Caco-2 (cell line): ENCODE measurements around the gene CHPF2. TPM values are rescaled to one million over a fixed set of nuclear protein-coding genes. Genes with fewer than 3 reads are reported as not detected.

Source experiments
- BruUV-seq: library from RNA; stranded (reverse); fragments of 400-500 nt; replicated peaks from 2 replicates; lab custom pipeline; 2021; lab: Mats Ljungman, UMichigan
- CTCF ChIA-PET: fragments of 300-600 bp; sonication (Branson Sonifier 250); formaldehyde crosslinking; loops from one replicate; lab custom pipeline; 2022; ENCODE audit warnings: antibody characterized with exemption; lab: Charles Lee
- POLR2A ChIA-PET: fragments of 300-600 bp; sonication (Branson Sonifier 250); formaldehyde crosslinking; loops from one replicate; lab custom pipeline; 2022; ENCODE audit warnings: antibody characterized with exemption; lab: Charles Lee
- DNase-seq, 2 experiments: peaks; one replicate each; pipeline versions ENCODE4 v3.0.0 to v3.0.0-alpha.2; 2020 to 2022
- H3K27me3 ChIP-seq: replicated peaks from 2 replicates; pipeline ENCODE4 v1.6.0; 2011; ENCODE audit warnings: low read length; ENCODE audit not compliant: control insufficient read depth, insufficient read depth
- H3K36me3 ChIP-seq: 2 replicates; pipeline ENCODE4 v1.5.1; 2011; ENCODE audit warnings: low read length; ENCODE audit not compliant: control insufficient read depth, insufficient read depth
- H3K4me1 ChIP-seq: fragments of 250-450 bp; sonication (Bioruptor Pico); 2 replicates; pipeline ENCODE4 v1.5.1; 2020; ENCODE audit warnings: mild to moderate bottlenecking
- H3K4me3 ChIP-seq: 2 replicates; pipeline ENCODE4 v1.5.1; 2011; ENCODE audit warnings: low read depth, mild to moderate bottlenecking, control low read depth, low read length
- H3K9me3 ChIP-seq: fragments of 250-450 bp; sonication (Bioruptor Pico); 2 replicates; pipeline ENCODE4 v1.5.1; 2020; ENCODE audit warnings: mild to moderate bottlenecking, moderate library complexity
- H3K27ac Mint-ChIP-seq: one replicate; pipeline ENCODE4 v1.8.0; 2022; ENCODE audit warnings: mixed read lengths; ENCODE audit not compliant: unreplicated experiment
- H3K27me3 Mint-ChIP-seq: one replicate; pipeline ENCODE4 v1.8.0; 2022; ENCODE audit warnings: mixed read lengths; ENCODE audit not compliant: insufficient read depth, unreplicated experiment
- H3K36me3 Mint-ChIP-seq: one replicate; pipeline ENCODE4 v1.8.0; 2022; ENCODE audit warnings: mild to moderate bottlenecking, mixed read lengths; ENCODE audit not compliant: insufficient read depth, unreplicated experiment
- H3K4me1 Mint-ChIP-seq: one replicate; pipeline ENCODE4 v1.8.0; 2022; ENCODE audit warnings: low read depth, mixed read lengths; ENCODE audit not compliant: unreplicated experiment
- H3K4me3 Mint-ChIP-seq: one replicate; pipeline ENCODE4 v1.8.0; 2022; ENCODE audit warnings: mild to moderate bottlenecking, moderate library complexity, mixed read lengths; ENCODE audit not compliant: unreplicated experiment
- H3K9me3 Mint-ChIP-seq: one replicate; pipeline ENCODE4 v1.8.0; 2022; ENCODE audit warnings: mixed read lengths; ENCODE audit not compliant: unreplicated experiment
- intact Hi-C: fragments of 100-400 bp; cut with micrococcal nuclease; formaldehyde crosslinking; loops from one replicate; pipeline ENCODE4 v1.10.0; 2022; ENCODE audit not compliant: unreplicated experiment
- total RNA-seq: library from RNA; stranded (reverse); gene quantifications from 2 replicates; pipeline ENCODE4 v1.2.3, GENCODE V29; 2022
- TF ChIP-seq, protein P1 (sequence below), 2 experiments: fragments of 200-600 bp in 1 of 2; IDR thresholded peaks; 1 replicate in 1 of 2; 2 replicates in 1 of 2; pipeline versions ENCODE4 v1.5.1 to v1.8.0; 2011 to 2022; ENCODE audit warnings: antibody characterized with exemption in 1 of 2, control low read depth in 1 of 2, inconsistent platforms in 1 of 2, low read depth in 1 of 2, low read length in 1 of 2, mild to moderate bottlenecking in 1 of 2, moderate library complexity in 1 of 2; ENCODE audit not compliant: insufficient read depth in 1 of 2, severe bottlenecking in 1 of 2, unreplicated experiment in 1 of 2

CHPF2 gene
- total RNA-seq, 1 experiment from 2014 or later: 34.0 TPM

DNA sequence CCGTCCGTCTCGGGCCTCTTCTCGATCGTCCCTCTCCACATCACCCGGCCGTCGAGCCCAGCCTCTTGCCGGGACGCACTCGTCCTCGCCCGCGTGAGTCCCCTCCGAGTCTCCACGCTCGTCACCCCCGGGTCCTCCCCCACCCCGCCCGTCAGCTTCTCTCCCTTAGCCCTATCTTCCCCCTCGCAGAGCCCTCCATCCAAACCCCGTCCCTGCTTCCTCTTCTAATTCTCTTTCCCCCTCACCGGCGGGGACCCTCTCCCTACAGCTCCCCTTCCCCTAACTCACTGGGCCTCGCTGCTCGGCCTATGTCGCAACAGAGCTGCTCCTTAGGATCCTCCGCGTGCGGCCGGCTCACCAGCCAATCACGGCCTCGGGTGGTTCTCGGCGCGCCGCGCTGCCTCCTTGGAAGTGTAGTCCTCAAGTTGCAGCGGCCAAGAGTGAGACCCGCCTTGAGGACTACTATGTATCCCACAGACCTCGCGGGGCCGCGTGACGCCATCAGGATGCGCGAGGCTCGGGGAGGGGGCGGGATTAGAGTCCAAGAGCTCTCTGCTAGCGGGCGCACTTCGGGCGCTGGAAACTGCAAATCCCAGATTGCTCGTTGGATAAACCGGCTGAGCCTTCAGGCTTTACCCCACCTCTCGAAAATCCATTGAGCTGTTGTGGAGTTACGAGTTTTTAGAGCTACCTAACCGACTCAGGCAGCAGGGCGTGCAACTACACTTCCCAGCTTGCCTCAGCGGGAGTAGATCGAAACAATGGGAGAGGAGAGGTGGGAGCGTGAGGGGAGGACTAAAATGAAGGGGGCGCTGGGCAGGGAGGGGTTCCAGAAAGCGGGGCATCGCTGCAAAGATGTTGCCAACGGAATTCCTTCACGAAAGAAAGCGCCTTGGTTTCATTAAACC is 5.2 kb upstream of the CHPF2 start, which contains the start of gene ABCF2:
Gene ABCF2 (minus strand): TSS at position 331 of the 908 bp plus-strand sequence. CDS start 747 bp downstream, outside the sequence.
- peak within 1 kb of the TSS; percentile 81 for H3K4me3 ChIP-seq
- H3K4me1 Mint-ChIP-seq: peaks cover 21% of the 10 kb centered on the region
- no peaks in the 10 kb centered on the region for H3K9me3 Mint-ChIP-seq
- H3K4me3 Mint-ChIP-seq: peak within 1 kb of the TSS; percentile 88
- no peaks in the 10 kb centered on the region for H3K9me3 ChIP-seq
- DNase-seq: peak; percentile 98 to 99
- intact Hi-C loops: loop anchor here (1.0 kb wide), 4 partner anchors 17 to 199 kb away; partner anchors contain the start of genes ABCB8 and SMARCD3
- peaks cover 44% of the 10 kb centered on the region for H3K36me3 Mint-ChIP-seq
- ChIA-PET CTCF (interaction anchor here (0.6 to 3.0 kb wide), 11 partner anchors 10 to 608 kb away, joined by 3 to 22 read pairs (median 5); partner anchors contain the start of gene ABCB8), POLR2A (interaction anchor here (0.5 to 1.5 kb wide), 12 partner anchors 11 to 1774 kb away, joined by 3 to 10 read pairs (median 4); partner anchors contain the start of genes ABCB8 and NUB1)
- TF ChIP-seq, protein P1, sequence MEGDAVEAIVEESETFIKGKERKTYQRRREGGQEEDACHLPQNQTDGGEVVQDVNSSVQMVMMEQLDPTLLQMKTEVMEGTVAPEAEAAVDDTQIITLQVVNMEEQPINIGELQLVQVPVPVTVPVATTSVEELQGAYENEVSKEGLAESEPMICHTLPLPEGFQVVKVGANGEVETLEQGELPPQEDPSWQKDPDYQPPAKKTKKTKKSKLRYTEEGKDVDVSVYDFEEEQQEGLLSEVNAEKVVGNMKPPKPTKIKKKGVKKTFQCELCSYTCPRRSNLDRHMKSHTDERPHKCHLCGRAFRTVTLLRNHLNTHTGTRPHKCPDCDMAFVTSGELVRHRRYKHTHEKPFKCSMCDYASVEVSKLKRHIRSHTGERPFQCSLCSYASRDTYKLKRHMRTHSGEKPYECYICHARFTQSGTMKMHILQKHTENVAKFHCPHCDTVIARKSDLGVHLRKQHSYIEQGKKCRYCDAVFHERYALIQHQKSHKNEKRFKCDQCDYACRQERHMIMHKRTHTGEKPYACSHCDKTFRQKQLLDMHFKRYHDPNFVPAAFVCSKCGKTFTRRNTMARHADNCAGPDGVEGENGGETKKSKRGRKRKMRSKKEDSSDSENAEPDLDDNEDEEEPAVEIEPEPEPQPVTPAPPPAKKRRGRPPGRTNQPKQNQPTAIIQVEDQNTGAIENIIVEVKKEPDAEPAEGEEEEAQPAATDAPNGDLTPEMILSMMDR (IDR thresholded peaks at IDR 0.05; ENCODE audit: insufficient read depth in 1 of 2, low read depth in 1 of 2, low read length in 1 of 2, severe bottlenecking in 1 of 2, unreplicated experiment in 1 of 2): no peak
- peaks cover 15% of the 10 kb centered on the region for H3K4me1 ChIP-seq
- no peaks in the 10 kb centered on the region for H3K27me3 ChIP-seq
- H3K27ac Mint-ChIP-seq: peak within 1 kb of the TSS; percentile 82
- peaks cover 3% of the 10 kb centered on the region for H3K36me3 ChIP-seq
- no TSS peak for BruUV-seq
- H3K27me3 Mint-ChIP-seq: no peaks in the 10 kb centered on the region

DNA sequence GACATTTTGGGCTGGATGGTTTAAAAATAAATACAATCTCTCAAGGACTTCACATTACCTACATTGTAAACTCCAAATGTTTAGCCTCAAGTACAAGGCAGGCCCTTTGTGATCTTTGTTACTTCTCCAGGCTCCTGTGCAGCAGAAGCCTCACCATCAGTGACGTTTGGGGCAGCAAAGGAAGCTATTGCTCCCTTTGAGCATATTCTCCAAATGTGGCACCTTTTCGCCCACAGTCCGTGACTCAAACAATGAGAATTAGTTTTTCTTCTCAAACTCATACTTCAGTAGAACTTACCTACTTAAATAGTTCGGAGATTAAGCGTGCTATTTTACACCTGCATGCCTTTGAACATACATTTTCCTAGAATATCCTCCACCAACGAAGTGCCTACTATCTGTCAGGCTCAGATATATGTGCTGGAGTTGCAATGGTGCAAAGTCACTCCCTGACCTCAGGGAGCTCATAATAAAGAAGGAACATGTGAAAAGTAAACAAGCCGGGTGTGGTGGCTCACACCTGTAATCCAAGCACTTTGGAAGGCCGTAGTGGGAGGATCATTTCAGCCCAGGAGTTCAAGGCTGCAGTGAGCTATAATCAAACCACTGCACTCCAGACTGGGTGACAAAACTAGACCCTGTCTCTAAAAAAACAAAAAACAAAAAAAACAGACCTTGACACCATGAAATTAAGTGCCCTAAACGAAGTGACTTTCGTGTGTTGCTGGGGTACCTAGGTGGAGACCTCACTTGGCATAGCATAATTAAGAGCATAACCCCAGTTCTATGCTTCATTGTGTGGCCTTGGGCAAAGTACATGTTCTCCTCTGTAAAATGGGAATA is 4.0 kb upstream of the CHPF2 start:
- H3K27me3 Mint-ChIP-seq: no peaks in the 10 kb centered on the region
- ChIA-PET POLR2A (interaction anchor here (1.5 kb wide), 1 partner anchor 113 kb away, joined by 6 read pairs; the partner anchor contains the start of gene NUB1), CTCF (interaction anchor here (1.3 to 3.0 kb wide), 2 partner anchors 15 to 83 kb away, joined by 5 to 22 read pairs; no protein-coding TSS in a partner anchor)
- peak overlapping the region; percentile 81 for H3K4me3 ChIP-seq
- TF ChIP-seq, protein P1 (IDR thresholded peaks at IDR 0.05; ENCODE audit: insufficient read depth in 1 of 2, low read depth in 1 of 2, low read length in 1 of 2, severe bottlenecking in 1 of 2, unreplicated experiment in 1 of 2): no peak
- H3K4me1 ChIP-seq: peaks cover 18% of the 10 kb centered on the region
- intact Hi-C loops: no loop called here
- no peaks in the 10 kb centered on the region for H3K9me3 Mint-ChIP-seq
- no peaks in the 10 kb centered on the region for H3K9me3 ChIP-seq
- peak overlapping the region; percentile 88 for H3K4me3 Mint-ChIP-seq
- DNase-seq: no peak
- peaks cover 22% of the 10 kb centered on the region for H3K4me1 Mint-ChIP-seq
- H3K36me3 Mint-ChIP-seq: peaks cover 34% of the 10 kb centered on the region
- H3K27ac Mint-ChIP-seq: peak overlapping the region; percentile 82
- no TSS peak for BruUV-seq
- no peaks in the 10 kb centered on the region for H3K27me3 ChIP-seq
- H3K36me3 ChIP-seq: peaks cover 3% of the 10 kb centered on the region; the same call in 1 of the 2 replicates
